H1 (cell line): Measurements from ENCODE around the gene OR8A1. TPM values are rescaled to one million over a fixed set of nuclear protein-coding genes. Genes with fewer than 3 reads are reported as not detected.

ENCODE experiments used
- CTCF ChIA-PET: fragments of 300-600 bp; sonication (Branson Sonifier 250); formaldehyde crosslinking; loops from one replicate; lab custom pipeline; 2021; ENCODE audit not compliant: partially characterized antibody; lab: Charles Lee
- POLR2A ChIA-PET: fragments of 300-600 bp; sonication (Branson Sonifier 250); formaldehyde crosslinking; loops from one replicate; lab custom pipeline; 2021; ENCODE audit warnings: inconsistent platforms; ENCODE audit not compliant: partially characterized antibody; lab: Charles Lee
- DNase-seq, 2 experiments: peaks; one replicate each; pipeline versions ENCODE4 v3.0.0 to v3.0.0-alpha.2; 2010 to 2022; ENCODE audit warnings: low spot score in 2 of 2, low read depth in 1 of 2, mixed read lengths in 1 of 2
- FAIRE-seq: peaks from 2 replicates; lab custom pipeline; 2011; peaks lifted over from hg19 to GRCh38; lab: Jason Lieb, UNC
- H2AFZ ChIP-seq: 2 replicates; pipeline ENCODE4 v1.8.1; 2012; ENCODE audit warnings: low read length, inconsistent platforms
- H2AK5ac ChIP-seq: 2 replicates; pipeline ENCODE4 v1.6.1; 2013; ENCODE audit warnings: low read depth, low read length
- H2BK120ac ChIP-seq: replicated peaks from 2 replicates; pipeline ENCODE3; 2013; ENCODE audit warnings: low read depth, low read length, inconsistent platforms
- H2BK12ac ChIP-seq: 2 replicates; pipeline ENCODE4 v1.6.1; 2013; ENCODE audit warnings: low read depth, low read length
- H2BK15ac ChIP-seq: 2 replicates; pipeline ENCODE4 v1.6.1; 2013; ENCODE audit warnings: low read length
- H2BK20ac ChIP-seq: 2 replicates; pipeline ENCODE4 v1.6.1; 2013; ENCODE audit warnings: low read length
- H2BK5ac ChIP-seq: 2 replicates; pipeline ENCODE4 v1.6.1; 2013; ENCODE audit warnings: low read depth, low read length
- H3K14ac ChIP-seq: 2 replicates; pipeline ENCODE4 v1.6.1; 2013; ENCODE audit warnings: inconsistent platforms; ENCODE audit not compliant: insufficient read length
- H3K18ac ChIP-seq: 2 replicates; pipeline ENCODE4 v1.6.1; 2013; ENCODE audit warnings: low read length; ENCODE audit errors: extremely low read depth
- H3K23ac ChIP-seq: 2 replicates; pipeline ENCODE4 v1.6.1; 2013; ENCODE audit warnings: inconsistent platforms; ENCODE audit not compliant: insufficient read length
- H3K23me2 ChIP-seq: 2 replicates; pipeline ENCODE4 v1.6.1; 2013; ENCODE audit warnings: low read depth, low read length
- H3K27ac ChIP-seq: 2 replicates; pipeline ENCODE4 v1.6.1; 2011; ENCODE audit warnings: low read depth, low read length, inconsistent platforms
- H3K27me3 ChIP-seq, 4 experiments: replicated peaks in 1 of 4; 1 replicate in 1 of 4; 2 replicates in 3 of 4; pipeline versions ENCODE4 v1.6.1 to v1.8.1; 2011 to 2013; ENCODE audit warnings: low read length in 3 of 4, mild to moderate bottlenecking in 3 of 4, inconsistent platforms in 2 of 4, mixed read lengths in 2 of 4, moderate library complexity in 1 of 4; ENCODE audit not compliant: control insufficient read depth in 3 of 4, insufficient read depth in 3 of 4; ENCODE audit errors: extremely low read depth in 1 of 4
- H3K36me3 ChIP-seq, 4 experiments: 2 replicates each; pipeline versions ENCODE4 v1.6.1 to v1.8.1; 2011 to 2013; ENCODE audit warnings: mild to moderate bottlenecking in 4 of 4, low read length in 3 of 4, moderate library complexity in 2 of 4, control low read depth in 1 of 4, inconsistent platforms in 1 of 4; ENCODE audit not compliant: insufficient read depth in 4 of 4, control insufficient read depth in 2 of 4
- H3K4ac ChIP-seq: replicated peaks from 2 replicates; pipeline ENCODE3; 2013; ENCODE audit warnings: low read length, low read depth, mixed read lengths, inconsistent platforms; ENCODE audit not compliant: insufficient read length
- H3K4me1 ChIP-seq, 4 experiments: replicated peaks in 1 of 4; 1 replicate in 1 of 4; 2 replicates in 3 of 4; pipeline versions ENCODE4 v1.6.1 to v1.8.1; 2011 to 2013; ENCODE audit warnings: low read length in 3 of 4, inconsistent platforms in 2 of 4, mixed read lengths in 1 of 4; ENCODE audit not compliant: insufficient read depth in 4 of 4, control insufficient read depth in 3 of 4
- H3K4me2 ChIP-seq, 2 experiments: 2 replicates each; pipeline versions ENCODE4 v1.6.1 to v1.8.1; 2011 to 2013; ENCODE audit warnings: low read depth in 2 of 2, low read length in 2 of 2, control low read depth in 1 of 2, inconsistent platforms in 1 of 2, mild to moderate bottlenecking in 1 of 2; ENCODE audit not compliant: insufficient read depth in 1 of 2
- H3K4me3 ChIP-seq, 4 experiments: fragments of 200-600, 300-600 bp in 1 of 4; sonication (generic), shearing (Covaris generic), sonication (Bioruptor Twin) in 1 of 4; 2 replicates each; pipeline versions ENCODE4 v1.5.1 to v1.8.1; 2011 to 2016; ENCODE audit warnings: low read length in 4 of 4, low read depth in 3 of 4, control low read depth in 2 of 4, inconsistent platforms in 2 of 4, mild to moderate bottlenecking in 2 of 4, mixed read lengths in 1 of 4, moderate library complexity in 1 of 4; ENCODE audit not compliant: insufficient read depth in 2 of 4; ENCODE audit errors: extremely low read depth in 1 of 4
- H3K56ac ChIP-seq: replicated peaks from 2 replicates; pipeline ENCODE3; 2013; ENCODE audit warnings: low read depth, mild to moderate bottlenecking, mixed read lengths, low read length, inconsistent platforms; ENCODE audit not compliant: insufficient read length
- H3K79me1 ChIP-seq: 2 replicates; pipeline ENCODE4 v1.6.1; 2013; ENCODE audit warnings: low read depth, low read length, control low read depth
- H3K79me2 ChIP-seq, 2 experiments: 2 replicates each; pipeline versions ENCODE4 v1.6.1 to v1.8.1; 2012 to 2013; ENCODE audit warnings: low read length in 2 of 2, mild to moderate bottlenecking in 2 of 2, inconsistent platforms in 1 of 2; ENCODE audit not compliant: insufficient read depth in 2 of 2, control insufficient read depth in 1 of 2
- H3K9ac ChIP-seq, 4 experiments: replicated peaks in 1 of 4; 1 replicate in 1 of 4; 2 replicates in 3 of 4; pipeline versions ENCODE4 v1.6.1 to v1.8.1; 2011 to 2013; ENCODE audit warnings: low read depth in 3 of 4, low read length in 3 of 4, control low read depth in 2 of 4, mild to moderate bottlenecking in 2 of 4, moderate library complexity in 2 of 4, inconsistent platforms in 1 of 4; ENCODE audit errors: extremely low read depth in 1 of 4
- H3K9me3 ChIP-seq, 2 experiments: 2 replicates each; pipeline versions ENCODE4 v1.6.1 to v1.8.1; 2012 to 2013; ENCODE audit warnings: mild to moderate bottlenecking in 2 of 2, moderate library complexity in 2 of 2, control low read depth in 1 of 2, inconsistent platforms in 1 of 2, low read depth in 1 of 2, low read length in 1 of 2, mixed read lengths in 1 of 2; ENCODE audit not compliant: insufficient read depth in 2 of 2
- H4K20me1 ChIP-seq, 2 experiments: replicated peaks in 1 of 2; 2 replicates each; pipeline versions ENCODE3 to v1.8.1; 2011 to 2013; ENCODE audit warnings: inconsistent platforms in 2 of 2, low read length in 2 of 2, mild to moderate bottlenecking in 1 of 2; ENCODE audit not compliant: insufficient read depth in 2 of 2, control insufficient read depth in 1 of 2
- H4K5ac ChIP-seq: 2 replicates; pipeline ENCODE4 v1.6.1; 2013; ENCODE audit warnings: low read length, low read depth, mixed read lengths, inconsistent platforms; ENCODE audit not compliant: insufficient read length
- H4K8ac ChIP-seq: 2 replicates; pipeline ENCODE4 v1.8.0; 2013; ENCODE audit warnings: mild to moderate bottlenecking, moderate library complexity, low read length, inconsistent platforms; ENCODE audit not compliant: insufficient read depth; ENCODE audit errors: extremely low read depth
- H4K91ac ChIP-seq: replicated peaks from 2 replicates; pipeline ENCODE3; 2013; ENCODE audit warnings: low read length, mixed read lengths, inconsistent platforms; ENCODE audit not compliant: insufficient read length
- RAD21 ChIP-seq, 2 experiments: IDR thresholded peaks in 1 of 2; conservative IDR thresholded peaks in 1 of 2; 2 replicates each; pipeline ENCODE4 v1.6.1; 2011; ENCODE audit warnings: low read depth in 2 of 2, low read length in 2 of 2, improper control_type of control experiment in 1 of 2, inconsistent platforms in 1 of 2, mild to moderate bottlenecking in 1 of 2, moderate library complexity in 1 of 2
- TBP ChIP-seq: IDR thresholded peaks from 2 replicates; pipeline ENCODE4 v1.6.1; 2011; ENCODE audit warnings: low read depth, low read length, improper control_type of control experiment
- WGBS, 2 experiments: shearing (Covaris generic) in 1 of 2; methylation state at CpG; one replicate each; pipeline versions ENCODE4 v1.1.6 to v1.1.7; 2013 to 2015; ENCODE audit warnings: low lambda C conversion rate in 2 of 2, mixed read lengths in 2 of 2, inconsistent platforms in 1 of 2, low coverage in 1 of 2, missing lambda C conversion rate in 1 of 2; ENCODE audit not compliant: insufficient replicate concordance in 2 of 2, insufficient coverage in 1 of 2, insufficient read length in 1 of 2; ENCODE audit errors: extremely low coverage in 1 of 2, missing lambda C conversion rate in 1 of 2; 5-methylcytosine and 5-hydroxymethylcytosine counted together
- polyA plus RNA-seq, 7 experiments: library from polyadenylated mRNA; depleted of rRNA in 3 of 7; stranded (reverse) in 5 of 7; unstranded in 2 of 7; fragments of >200 nt in 5 of 7; fragments of 200-250 nt in 2 of 7; gene quantifications; 1 replicate in 5 of 7; 2 replicates in 1 of 7; 4 replicates in 1 of 7; pipeline versions ENCODE4 v1.2.1 to v1.2.3, GENCODE V29; 2011 to 2013; ENCODE audit warnings: missing spikeins in 2 of 7, mixed read lengths in 2 of 7
- total RNA-seq: library from RNA; stranded (reverse); fragmentation: NEBNext Ultra II Directional; extraction: Animal tissue kit (Norgen Biotek cat#: 25700); gene quantifications from 2 replicates; pipeline ENCODE4 v1.2.1, GENCODE V29; 2021
- TF ChIP-seq, protein P1 (sequence below), 3 experiments: IDR thresholded peaks; 1 replicate in 2 of 3; 2 replicates in 1 of 3; pipeline versions ENCODE4 v1.5.1 to v1.6.1; 2011; ENCODE audit warnings: low read length in 3 of 3, mild to moderate bottlenecking in 3 of 3, inconsistent platforms in 2 of 3, low read depth in 1 of 3, moderate library complexity in 1 of 3; ENCODE audit not compliant: insufficient read depth in 1 of 3; ENCODE audit errors: control extremely low read depth in 1 of 3

The OR8A1 gene
- total and polyA plus RNA-seq, 2 of the 8 experiments (the other 6 are each of a cell fraction or from before 2014, with no cell fraction given), result not detected

DNA sequence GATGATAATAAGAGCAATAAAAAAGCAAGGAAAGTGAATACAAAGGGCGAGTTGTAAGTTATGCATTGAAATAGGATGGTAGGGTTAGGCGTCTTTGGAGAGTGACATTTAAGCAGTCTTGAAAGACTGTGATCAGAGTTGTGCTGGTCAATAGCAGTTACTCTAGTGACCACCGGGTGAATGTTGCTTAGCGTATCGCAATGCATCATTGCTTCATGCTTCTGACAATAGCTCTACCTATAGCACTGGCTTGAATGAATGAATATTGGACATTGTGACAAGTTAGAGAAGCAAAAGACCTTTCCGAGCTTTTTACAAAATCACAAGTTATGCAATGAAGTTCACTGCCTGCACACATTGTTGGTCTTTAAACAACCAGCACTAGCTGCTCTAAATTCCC is 18.6 kb upstream of the OR8A1 start:
- H3K9me3 ChIP-seq, result no peaks in the 10 kb centered on the region
- H3K4me1 ChIP-seq, result no peaks in the 10 kb centered on the region
- POLR2A ChIA-PET, result no interaction called here
- H4K5ac ChIP-seq, result no peak overlapping the region
- H4K8ac ChIP-seq, result no peak overlapping the region
- H3K56ac ChIP-seq, result no peak overlapping the region
- H3K14ac ChIP-seq, result no peak overlapping the region
- H3K23me2 ChIP-seq, result no peaks in the 10 kb centered on the region
- WGBS, 2 experiments, result 75% methylated on average over 6 of the region's 6 CpGs; no CpG with 5 or more reads in 1 of the 2 experiments
- FAIRE-seq (peak; percentile 28), DNase-seq (no peak)
- H3K4ac ChIP-seq, result no peak overlapping the region
- H3K4me2 ChIP-seq, result no peak overlapping the region
- no peak overlapping the region for H4K91ac ChIP-seq
- no peak overlapping the region for H3K4me3 ChIP-seq
- no peak overlapping the region for H2BK20ac ChIP-seq
- H3K27me3 ChIP-seq, result no peaks in the 10 kb centered on the region
- no peak overlapping the region for H2AFZ ChIP-seq
- H2BK12ac ChIP-seq, result no peak overlapping the region
- no peaks in the 10 kb centered on the region for H4K20me1 ChIP-seq
- no peak overlapping the region for H3K9ac ChIP-seq
- H2BK120ac ChIP-seq, result no peak overlapping the region
- no peaks in the 10 kb centered on the region for H3K79me1 ChIP-seq
- H3K27ac ChIP-seq, result no peak overlapping the region
- no peak overlapping the region for H3K18ac ChIP-seq
- no peaks in the 10 kb centered on the region for H3K79me2 ChIP-seq
- no peak overlapping the region for H2AK5ac ChIP-seq
- no peak overlapping the region for H3K23ac ChIP-seq
- no peaks in the 10 kb centered on the region for H3K36me3 ChIP-seq
- CTCF ChIA-PET, result interaction anchor here (0.6 to 2.6 kb wide), 29 partner anchors 12 to 925 kb away, joined by 3 to 11 read pairs (median 5); partner anchors contain the start of gene OR8A1
- H2BK15ac ChIP-seq, result no peak overlapping the region
- no peak for TF ChIP-seq TBP
- peak in 1 of 2 experiments; percentile 11; a peak in 1 of 4 replicates for TF ChIP-seq RAD21 (IDR thresholded peaks at IDR 0.05 in 1 of 2, conservative IDR thresholded peaks at IDR 0.05 in 1 of 2; ENCODE audit: low read depth in 2 of 2, low read length in 2 of 2)
- TF ChIP-seq, protein P1, sequence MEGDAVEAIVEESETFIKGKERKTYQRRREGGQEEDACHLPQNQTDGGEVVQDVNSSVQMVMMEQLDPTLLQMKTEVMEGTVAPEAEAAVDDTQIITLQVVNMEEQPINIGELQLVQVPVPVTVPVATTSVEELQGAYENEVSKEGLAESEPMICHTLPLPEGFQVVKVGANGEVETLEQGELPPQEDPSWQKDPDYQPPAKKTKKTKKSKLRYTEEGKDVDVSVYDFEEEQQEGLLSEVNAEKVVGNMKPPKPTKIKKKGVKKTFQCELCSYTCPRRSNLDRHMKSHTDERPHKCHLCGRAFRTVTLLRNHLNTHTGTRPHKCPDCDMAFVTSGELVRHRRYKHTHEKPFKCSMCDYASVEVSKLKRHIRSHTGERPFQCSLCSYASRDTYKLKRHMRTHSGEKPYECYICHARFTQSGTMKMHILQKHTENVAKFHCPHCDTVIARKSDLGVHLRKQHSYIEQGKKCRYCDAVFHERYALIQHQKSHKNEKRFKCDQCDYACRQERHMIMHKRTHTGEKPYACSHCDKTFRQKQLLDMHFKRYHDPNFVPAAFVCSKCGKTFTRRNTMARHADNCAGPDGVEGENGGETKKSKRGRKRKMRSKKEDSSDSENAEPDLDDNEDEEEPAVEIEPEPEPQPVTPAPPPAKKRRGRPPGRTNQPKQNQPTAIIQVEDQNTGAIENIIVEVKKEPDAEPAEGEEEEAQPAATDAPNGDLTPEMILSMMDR (IDR thresholded peaks at IDR 0.05; ENCODE audit: control extremely low read depth in 1 of 3, insufficient read depth in 1 of 3, low read depth in 1 of 3, low read length in 3 of 3), result peak in 1 of 3 experiments; percentile 55; a peak in 1 of 4 replicates
- TF ChIP-seq, all 59 proteins: peak for 2
- no peak overlapping the region for H2BK5ac ChIP-seq
